Measurements from ENCODE around the gene JADE2. TPM values are rescaled to one million over a fixed set of nuclear protein-coding genes. Genes with fewer than 3 reads are reported as not detected.
A peak's percentile ranks its signal among the peaks of the same experiment; 100 is the strongest.
"Not testable (repeated sequence)": the region's sequence is repeated elsewhere in the genome, so short reads cannot be mapped to it uniquely, and the experiment has no call there.

JADE2 gene
- 10 to 100 TPM; 13.5 to 18.8 (median 15.8) TPM for polyA plus RNA-seq (ENCODE audit: insufficient read depth in 1 of 5, insufficient read length in 5 of 5, low replicate concordance in 1 of 5)
- long read RNA-seq, donor 1, full-length matches to known transcripts = 1 of 1 reads
- long read RNA-seq, donor 1, partial matches to known transcripts = 0 of 1 reads
- long read RNA-seq, donor 1, other reads (novel, unspliced or antisense) = 0 of 1 reads
- long read RNA-seq, donor 2 = 0 reads
- long read RNA-seq, donor 3 = 0 reads
- long read RNA-seq, donor 4 = 0 reads
- long read RNA-seq, donor 5, partial matches to known transcripts = 5 of 5 reads
- long read RNA-seq, donor 5, other reads (novel, unspliced or antisense) = 0 of 5 reads
- long read RNA-seq, donor 6 = 0 reads
- long read RNA-seq, donor 7 = 0 reads
- long read RNA-seq, donor 8 = 0 reads

- peak; percentile 80 to 82 for DNase-seq
Observed at GRCh38 chr5:134524826-134525682, at the start of gene JADE2. TSS of gene JADE2 (plus strand) at chr5:134525670. CDS start at chr5:134535858, 10,188 bp downstream.

- no peak for DNase-seq
Observed at GRCh38 chr5:134477462-134478245, 47.8 kb upstream of the JADE2 start.

GRCh38 chr5:134479839-134480238 is 45.6 kb upstream of the JADE2 start:
- no peak for DNase-seq

GRCh38 chr5:134489227-134489944 is 36.1 kb upstream of the JADE2 start:
- no peak for DNase-seq

- DNase-seq = no peak
Observed at GRCh38 chr5:134490255-134490924, 35.1 kb upstream of the JADE2 start.

- no peak for DNase-seq
Observed at GRCh38 chr5:134490925-134491271, 34.6 kb upstream of the JADE2 start.

GRCh38 chr5:134491841-134492442 is 33.5 kb upstream of the JADE2 start:
- DNase-seq = no peak

- no peak for DNase-seq
Observed at GRCh38 chr5:134492568-134492967, 32.9 kb upstream of the JADE2 start.

- no peak for DNase-seq
Observed at GRCh38 chr5:134493461-134494055, 31.9 kb upstream of the JADE2 start.

GRCh38 chr5:134494780-134495179 is 30.7 kb upstream of the JADE2 start:
- DNase-seq = no peak

- DNase-seq = not testable (repeated sequence)
Observed at GRCh38 chr5:134499905-134500304, 25.6 kb upstream of the JADE2 start.

GRCh38 chr5:134500699-134501430 is 24.6 kb upstream of the JADE2 start:
- DNase-seq = no peak

GRCh38 chr5:134502259-134502658 is 23.2 kb upstream of the JADE2 start:
- no peak for DNase-seq

GRCh38 chr5:134503088-134503936 is 22.2 kb upstream of the JADE2 start:
- DNase-seq = peak in 1 of 2 donors; percentile 6

- no peak for DNase-seq
Observed at GRCh38 chr5:134503937-134504437, 21.5 kb upstream of the JADE2 start.

GRCh38 chr5:134504629-134505300 is 20.7 kb upstream of the JADE2 start:
- DNase-seq = no peak
